ENCODE measurements around the gene ARHGEF26.

ARHGEF26 gene

DNA sequence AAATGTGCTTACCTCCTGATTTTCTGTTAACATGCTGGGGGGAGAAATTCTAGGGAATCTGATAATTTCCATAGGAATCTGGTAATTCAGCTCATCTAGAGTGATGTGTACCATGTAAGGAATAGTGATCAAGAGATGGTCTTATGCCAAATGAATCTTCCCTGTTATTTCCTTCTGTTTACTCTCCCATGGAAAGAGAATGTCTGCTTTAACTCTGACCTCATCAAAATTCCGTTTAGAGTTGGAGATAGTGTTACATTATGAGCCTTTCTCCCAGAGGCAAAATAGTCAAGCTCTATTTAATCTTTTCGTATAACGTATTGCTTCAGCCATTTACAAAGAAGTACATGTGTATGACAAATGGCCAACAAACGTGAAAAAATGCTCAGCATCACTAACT, 76.6 kb downstream of the ARHGEF26 start:
- FAIRE-seq (peak; percentile 73), DNase-seq (ENCODE audit: insufficient read length, low spot score) (no peak)
- TF ChIP-seq, protein P1, sequence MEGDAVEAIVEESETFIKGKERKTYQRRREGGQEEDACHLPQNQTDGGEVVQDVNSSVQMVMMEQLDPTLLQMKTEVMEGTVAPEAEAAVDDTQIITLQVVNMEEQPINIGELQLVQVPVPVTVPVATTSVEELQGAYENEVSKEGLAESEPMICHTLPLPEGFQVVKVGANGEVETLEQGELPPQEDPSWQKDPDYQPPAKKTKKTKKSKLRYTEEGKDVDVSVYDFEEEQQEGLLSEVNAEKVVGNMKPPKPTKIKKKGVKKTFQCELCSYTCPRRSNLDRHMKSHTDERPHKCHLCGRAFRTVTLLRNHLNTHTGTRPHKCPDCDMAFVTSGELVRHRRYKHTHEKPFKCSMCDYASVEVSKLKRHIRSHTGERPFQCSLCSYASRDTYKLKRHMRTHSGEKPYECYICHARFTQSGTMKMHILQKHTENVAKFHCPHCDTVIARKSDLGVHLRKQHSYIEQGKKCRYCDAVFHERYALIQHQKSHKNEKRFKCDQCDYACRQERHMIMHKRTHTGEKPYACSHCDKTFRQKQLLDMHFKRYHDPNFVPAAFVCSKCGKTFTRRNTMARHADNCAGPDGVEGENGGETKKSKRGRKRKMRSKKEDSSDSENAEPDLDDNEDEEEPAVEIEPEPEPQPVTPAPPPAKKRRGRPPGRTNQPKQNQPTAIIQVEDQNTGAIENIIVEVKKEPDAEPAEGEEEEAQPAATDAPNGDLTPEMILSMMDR (IDR thresholded peaks at IDR 0.05; ENCODE audit: insufficient read depth, missing control alignments), result no peak

DNA sequence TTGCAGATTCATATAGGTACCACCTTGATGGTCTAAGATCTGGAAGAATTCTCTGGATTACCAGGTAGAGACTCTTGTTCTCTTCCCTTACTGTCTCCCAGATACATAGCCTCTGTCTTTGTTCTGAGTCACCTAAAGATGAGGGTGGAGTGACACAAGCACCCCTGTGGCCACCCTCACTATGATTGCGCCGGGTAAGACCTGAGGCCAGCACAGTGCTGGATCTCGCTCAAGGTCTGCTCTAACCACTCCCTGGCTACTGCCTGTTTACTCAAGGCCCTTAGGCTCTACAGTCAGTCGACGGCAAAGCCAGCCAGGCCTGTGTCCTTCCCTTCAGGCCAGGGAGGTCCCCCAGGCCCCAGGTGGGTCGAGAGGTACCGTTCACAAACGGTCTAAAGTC, 88.3 kb downstream of the ARHGEF26 start:
- DNase-seq (ENCODE audit: insufficient read length, low spot score) (no peak), FAIRE-seq (no peak)
- TF ChIP-seq, protein P1 (IDR thresholded peaks at IDR 0.05; ENCODE audit: insufficient read depth, missing control alignments), result no peak

DNA sequence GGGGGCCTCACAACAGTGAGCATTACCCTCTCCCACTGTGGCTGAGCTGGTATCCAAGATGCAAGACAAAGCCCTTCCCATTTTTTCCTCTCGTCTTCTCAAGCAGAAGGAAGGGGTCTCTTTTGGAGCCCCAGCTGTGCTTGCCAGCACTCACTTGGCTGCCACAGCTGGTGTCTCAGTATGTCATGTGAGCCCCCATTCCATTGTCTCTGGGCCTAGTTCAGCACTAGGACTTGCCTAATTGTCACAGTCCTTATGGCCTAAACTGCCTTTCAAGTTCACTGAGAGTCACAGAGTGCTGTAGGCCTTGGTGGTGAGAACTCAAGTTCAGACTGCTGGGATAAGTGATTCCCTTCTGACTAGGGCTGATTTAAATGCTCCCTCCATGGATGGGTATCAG, 89.8 kb downstream of the ARHGEF26 start:
- no peak for DNase-seq (ENCODE audit: insufficient read length, low spot score)
- no peak for FAIRE-seq
- TF ChIP-seq, protein P1 (IDR thresholded peaks at IDR 0.05; ENCODE audit: insufficient read depth, missing control alignments), result no peak

DNA sequence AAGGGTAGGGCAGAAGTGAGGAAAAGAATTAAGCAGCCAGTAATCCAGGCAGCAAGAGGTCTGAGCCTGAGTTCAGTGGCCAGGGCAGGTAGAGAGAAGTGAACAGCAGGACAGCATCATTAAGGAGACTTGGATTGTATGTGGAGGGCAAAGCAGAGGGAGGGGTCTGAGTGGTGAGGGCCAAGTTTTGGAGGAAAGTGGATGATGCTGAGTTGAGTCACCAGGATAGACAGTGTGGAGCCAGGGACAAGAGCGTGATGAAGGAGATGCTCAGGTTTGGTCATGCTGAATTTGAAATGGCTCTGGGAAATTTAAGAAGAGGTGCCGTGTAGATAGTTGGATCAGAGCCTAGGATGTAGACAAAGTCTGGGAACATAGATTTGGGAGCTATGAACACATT, 93.1 kb downstream of the ARHGEF26 start:
- TF ChIP-seq, protein P1 (IDR thresholded peaks at IDR 0.05; ENCODE audit: insufficient read depth, missing control alignments), result no peak
- FAIRE-seq (no peak), DNase-seq (ENCODE audit: insufficient read length, low spot score) (no peak)

DNA sequence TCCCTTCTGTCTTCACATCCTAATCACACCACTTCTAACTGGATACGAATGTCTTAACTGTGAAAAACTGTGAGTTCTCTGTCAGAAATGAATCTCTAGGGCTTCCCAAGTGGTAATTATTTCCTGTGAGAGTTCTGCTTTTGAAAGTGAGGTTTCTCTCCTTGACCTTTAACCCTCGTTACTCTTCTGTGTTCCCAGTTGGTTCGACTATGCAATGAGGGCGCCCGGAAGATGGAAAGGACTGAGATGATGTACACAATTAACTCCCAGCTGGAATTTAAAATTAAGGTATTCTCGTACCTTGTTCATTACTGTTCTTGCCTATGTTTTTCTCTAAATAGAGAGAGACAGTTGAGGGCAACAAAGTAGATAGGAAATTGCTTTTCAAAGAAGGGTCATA, 96.5 kb downstream of the ARHGEF26 start:
- DNase-seq (ENCODE audit: insufficient read length, low spot score) (no peak), FAIRE-seq (no peak)
- TF ChIP-seq, protein P1 (IDR thresholded peaks at IDR 0.05; ENCODE audit: insufficient read depth, missing control alignments), result no peak

- TF ChIP-seq, protein P1 (IDR thresholded peaks at IDR 0.05; ENCODE audit: insufficient read depth, missing control alignments), result no peak
- no peak for FAIRE-seq
- DNase-seq (ENCODE audit: insufficient read length, low spot score), result no peak
Measured at GRCh38 chr3:154218728-154219127, 97.5 kb downstream of the ARHGEF26 start.

DNA sequence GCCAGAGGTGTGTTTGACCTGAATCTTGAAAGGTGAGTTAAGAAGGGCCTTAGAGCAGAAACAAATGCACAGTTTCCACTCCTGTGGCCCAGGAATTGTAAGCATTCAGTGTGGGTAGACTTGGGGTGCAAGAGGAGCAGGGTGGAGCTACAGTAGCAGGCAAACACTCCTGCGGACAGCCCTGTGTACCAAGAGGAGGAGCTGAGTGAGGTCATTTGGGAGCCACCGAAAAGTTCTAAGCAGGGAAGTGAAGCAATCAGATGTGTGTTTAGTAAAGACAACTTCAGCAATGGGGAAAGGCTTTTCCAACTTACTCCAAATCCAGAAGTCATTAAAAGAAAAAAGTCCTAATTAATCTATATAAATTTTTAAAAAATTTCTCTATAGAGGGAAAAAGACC, 99.3 kb downstream of the ARHGEF26 start:
- no peak for FAIRE-seq
- TF ChIP-seq, protein P1 (IDR thresholded peaks at IDR 0.05; ENCODE audit: insufficient read depth, missing control alignments), result no peak
- no peak for DNase-seq (ENCODE audit: insufficient read length, low spot score)

All from D721Med (cell line).